C4-2B (cell line): ENCODE results near the gene ACVR1B.

Source experiments
- ZFX ChIP-seq: fragments of 450-650 bp; IDR thresholded peaks from 2 replicates; pipeline ENCODE4 v1.6.1; 2017
- TF ChIP-seq, protein P1 (sequence below): fragments of 450-650 bp; conservative IDR thresholded peaks from 2 replicates; pipeline ENCODE4 v1.5.1; 2017; ENCODE audit warnings: mild to moderate bottlenecking

DNA sequence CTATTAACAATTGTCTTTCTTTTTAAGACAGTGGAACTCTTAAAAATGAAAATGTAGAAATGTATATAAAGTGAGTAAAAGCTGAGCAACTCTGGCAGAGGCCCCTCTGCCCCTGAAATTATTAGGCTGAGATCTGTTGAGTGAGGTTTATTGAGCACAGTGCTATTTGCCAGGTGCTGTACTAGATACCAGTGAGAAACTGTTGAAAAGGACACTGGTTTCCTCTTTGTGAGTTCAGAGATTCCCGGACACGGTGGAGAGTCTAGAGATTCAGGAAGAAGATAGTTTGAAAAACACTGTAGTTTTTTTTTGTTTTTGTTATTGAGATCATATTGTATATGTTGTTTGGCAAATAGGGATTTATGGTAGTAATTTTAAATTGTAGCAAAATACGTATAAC, 11.2 kb downstream of the ACVR1B start:
- TF ChIP-seq, protein P1, sequence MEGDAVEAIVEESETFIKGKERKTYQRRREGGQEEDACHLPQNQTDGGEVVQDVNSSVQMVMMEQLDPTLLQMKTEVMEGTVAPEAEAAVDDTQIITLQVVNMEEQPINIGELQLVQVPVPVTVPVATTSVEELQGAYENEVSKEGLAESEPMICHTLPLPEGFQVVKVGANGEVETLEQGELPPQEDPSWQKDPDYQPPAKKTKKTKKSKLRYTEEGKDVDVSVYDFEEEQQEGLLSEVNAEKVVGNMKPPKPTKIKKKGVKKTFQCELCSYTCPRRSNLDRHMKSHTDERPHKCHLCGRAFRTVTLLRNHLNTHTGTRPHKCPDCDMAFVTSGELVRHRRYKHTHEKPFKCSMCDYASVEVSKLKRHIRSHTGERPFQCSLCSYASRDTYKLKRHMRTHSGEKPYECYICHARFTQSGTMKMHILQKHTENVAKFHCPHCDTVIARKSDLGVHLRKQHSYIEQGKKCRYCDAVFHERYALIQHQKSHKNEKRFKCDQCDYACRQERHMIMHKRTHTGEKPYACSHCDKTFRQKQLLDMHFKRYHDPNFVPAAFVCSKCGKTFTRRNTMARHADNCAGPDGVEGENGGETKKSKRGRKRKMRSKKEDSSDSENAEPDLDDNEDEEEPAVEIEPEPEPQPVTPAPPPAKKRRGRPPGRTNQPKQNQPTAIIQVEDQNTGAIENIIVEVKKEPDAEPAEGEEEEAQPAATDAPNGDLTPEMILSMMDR = no peak
- TF ChIP-seq ZFX = no peak
